Mesothelial cell of epicardium (in vitro differentiated cells): Measurements from ENCODE around the gene PJA1. TPM values are rescaled to one million over a fixed set of nuclear protein-coding genes. Genes with fewer than 3 reads are reported as not detected.

Source experiments
- DNase-seq, 2 experiments: peaks; one replicate each; pipeline ENCODE4 v3.0.0; 2021; ENCODE audit warnings: low spot score in 2 of 2; ENCODE audit not compliant: unreplicated experiment in 2 of 2
- H3K27ac Mint-ChIP-seq: 2 replicates; pipeline ENCODE4 v1.8.0; 2021; ENCODE audit warnings: mixed read lengths
- H3K27me3 Mint-ChIP-seq: 2 replicates; pipeline ENCODE4 v1.8.0; 2021; ENCODE audit warnings: low read depth, mixed read lengths
- H3K36me3 Mint-ChIP-seq: 2 replicates; pipeline ENCODE4 v1.8.0; 2021; ENCODE audit warnings: mixed read lengths
- H3K4me1 Mint-ChIP-seq: 2 replicates; pipeline ENCODE4 v1.8.0; 2021; ENCODE audit warnings: mixed read lengths
- H3K4me3 Mint-ChIP-seq: 2 replicates; pipeline ENCODE4 v1.8.0; 2021; ENCODE audit warnings: mild to moderate bottlenecking, moderate library complexity, mixed read lengths
- H3K9me3 Mint-ChIP-seq: 2 replicates; pipeline ENCODE4 v1.8.0; 2021; ENCODE audit warnings: mixed read lengths
- total RNA-seq: library from RNA; stranded (reverse); gene quantifications from 3 replicates; pipeline ENCODE4 v1.2.1, GENCODE V29; 2021
- TF ChIP-seq, protein P1 (sequence below): fragments of 200-600 bp; sonication (generic); IDR thresholded peaks from one replicate; pipeline ENCODE4 v1.5.0; 2021; ENCODE audit warnings: antibody characterized with exemption; ENCODE audit not compliant: unreplicated experiment

PJA1 gene
- total RNA-seq, 1 donor from 2014 or later: 37.5 TPM

DNA sequence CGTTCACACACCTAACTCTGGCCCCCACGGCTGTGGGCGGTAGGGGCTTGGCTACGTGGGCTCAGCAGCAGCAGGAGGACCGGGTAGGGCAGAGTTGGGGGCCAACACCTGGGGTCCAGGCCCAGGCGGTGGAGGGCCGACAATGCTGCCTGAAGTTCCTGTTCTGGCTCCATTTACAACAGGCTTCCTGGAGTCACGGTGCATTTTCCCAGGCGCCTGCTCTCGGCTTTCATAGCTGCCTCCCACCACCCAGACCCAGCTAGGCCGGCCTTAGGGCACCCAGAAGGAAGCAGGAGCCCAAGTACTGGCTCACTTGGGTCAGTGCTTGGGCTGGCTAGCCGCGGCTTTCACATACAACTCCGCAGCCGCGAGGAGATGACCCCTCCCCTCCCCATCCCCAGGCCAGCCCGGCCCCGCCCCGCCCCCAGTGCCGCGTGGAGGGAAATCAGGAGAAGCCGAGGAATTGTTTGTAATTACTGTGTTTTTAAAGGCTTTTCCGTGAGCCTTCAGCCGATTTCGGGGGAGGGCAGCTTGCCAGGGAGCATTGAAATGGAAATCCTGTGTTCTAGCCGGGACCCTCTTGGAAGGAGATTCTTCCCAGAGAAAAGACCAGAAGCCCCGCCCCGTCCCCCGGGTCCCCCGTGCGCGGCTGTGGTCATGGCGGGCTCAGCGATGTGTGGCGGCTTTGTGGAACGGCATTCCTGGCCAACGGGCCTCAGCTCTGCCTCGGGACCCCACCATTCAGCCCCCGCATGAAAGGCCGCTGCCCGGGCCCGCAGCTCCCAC, 28.5 kb downstream of the PJA1 start:
- H3K4me1 Mint-ChIP-seq: peaks cover 48% of the 10 kb centered on the region
- TF ChIP-seq, protein P1, sequence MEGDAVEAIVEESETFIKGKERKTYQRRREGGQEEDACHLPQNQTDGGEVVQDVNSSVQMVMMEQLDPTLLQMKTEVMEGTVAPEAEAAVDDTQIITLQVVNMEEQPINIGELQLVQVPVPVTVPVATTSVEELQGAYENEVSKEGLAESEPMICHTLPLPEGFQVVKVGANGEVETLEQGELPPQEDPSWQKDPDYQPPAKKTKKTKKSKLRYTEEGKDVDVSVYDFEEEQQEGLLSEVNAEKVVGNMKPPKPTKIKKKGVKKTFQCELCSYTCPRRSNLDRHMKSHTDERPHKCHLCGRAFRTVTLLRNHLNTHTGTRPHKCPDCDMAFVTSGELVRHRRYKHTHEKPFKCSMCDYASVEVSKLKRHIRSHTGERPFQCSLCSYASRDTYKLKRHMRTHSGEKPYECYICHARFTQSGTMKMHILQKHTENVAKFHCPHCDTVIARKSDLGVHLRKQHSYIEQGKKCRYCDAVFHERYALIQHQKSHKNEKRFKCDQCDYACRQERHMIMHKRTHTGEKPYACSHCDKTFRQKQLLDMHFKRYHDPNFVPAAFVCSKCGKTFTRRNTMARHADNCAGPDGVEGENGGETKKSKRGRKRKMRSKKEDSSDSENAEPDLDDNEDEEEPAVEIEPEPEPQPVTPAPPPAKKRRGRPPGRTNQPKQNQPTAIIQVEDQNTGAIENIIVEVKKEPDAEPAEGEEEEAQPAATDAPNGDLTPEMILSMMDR: no peak
- peaks cover 3% of the 10 kb centered on the region for H3K9me3 Mint-ChIP-seq
- no peaks in the 10 kb centered on the region for H3K27me3 Mint-ChIP-seq
- DNase-seq: no peak
- H3K36me3 Mint-ChIP-seq: no peaks in the 10 kb centered on the region
- H3K27ac Mint-ChIP-seq: peak overlapping the region; percentile 96
- H3K4me3 Mint-ChIP-seq: peak overlapping the region; percentile 49

DNA sequence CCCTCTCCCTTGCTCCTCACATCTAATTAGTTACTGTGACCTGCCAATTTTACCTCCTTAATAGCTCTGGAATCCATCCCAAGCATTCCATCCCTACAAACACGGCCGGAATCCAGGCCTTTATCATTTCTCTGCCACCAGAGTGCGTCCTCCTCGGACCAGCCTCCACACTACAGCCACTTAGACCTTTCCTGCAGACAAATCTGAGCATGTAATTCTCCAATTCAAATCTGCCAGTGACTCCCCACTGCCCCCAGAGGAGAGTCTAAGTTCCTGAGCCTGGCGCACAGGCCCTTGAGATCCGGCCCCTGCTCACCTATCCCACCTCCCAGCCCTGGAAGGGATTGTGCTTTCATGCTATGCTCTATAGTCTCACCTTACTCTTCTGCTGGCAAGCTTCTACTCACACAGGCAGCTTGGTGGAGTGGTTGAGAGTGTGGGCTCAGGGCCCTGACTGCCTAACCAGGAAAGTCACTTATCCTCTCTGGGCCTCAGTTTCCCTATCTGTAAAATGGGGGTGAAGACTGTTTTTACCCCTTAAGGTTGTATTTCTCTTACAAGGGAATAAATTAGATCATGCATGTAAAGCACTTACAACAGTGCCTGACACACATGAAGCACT, 31.2 kb downstream of the PJA1 start:
- H3K27ac Mint-ChIP-seq: peak overlapping the region; percentile 3
- no peaks in the 10 kb centered on the region for H3K9me3 Mint-ChIP-seq
- no peaks in the 10 kb centered on the region for H3K36me3 Mint-ChIP-seq
- no peaks in the 10 kb centered on the region for H3K27me3 Mint-ChIP-seq
- no peak overlapping the region for H3K4me3 Mint-ChIP-seq
- peaks cover 56% of the 10 kb centered on the region for H3K4me1 Mint-ChIP-seq
- TF ChIP-seq, protein P1: no peak
- DNase-seq: no peak

DNA sequence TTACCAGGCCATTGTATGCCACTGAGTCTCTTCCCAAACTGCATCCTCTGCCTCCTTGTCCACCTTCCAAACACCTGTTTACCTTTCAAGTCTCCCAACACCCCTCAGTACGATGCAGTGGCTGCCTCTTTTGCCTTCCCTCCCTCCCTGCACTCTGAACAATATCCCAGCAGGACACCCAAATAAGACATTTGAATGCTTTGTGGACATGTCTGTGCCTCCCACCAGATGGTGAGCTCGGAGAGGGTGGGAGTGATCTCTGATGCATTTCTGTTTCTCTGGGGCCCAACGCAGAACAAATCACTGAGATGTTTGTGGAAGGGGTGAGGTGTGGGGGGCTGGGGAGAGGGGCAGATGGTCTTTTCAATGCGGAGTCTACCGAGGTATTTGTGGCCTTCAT, 33.4 kb downstream of the PJA1 start:
- H3K27me3 Mint-ChIP-seq: no peaks in the 10 kb centered on the region
- TF ChIP-seq, protein P1: no peak
- no peaks in the 10 kb centered on the region for H3K36me3 Mint-ChIP-seq
- no peaks in the 10 kb centered on the region for H3K9me3 Mint-ChIP-seq
- H3K27ac Mint-ChIP-seq: no peak overlapping the region
- no peak overlapping the region for H3K4me3 Mint-ChIP-seq
- H3K4me1 Mint-ChIP-seq: peaks cover 55% of the 10 kb centered on the region
- DNase-seq: no peak

DNA sequence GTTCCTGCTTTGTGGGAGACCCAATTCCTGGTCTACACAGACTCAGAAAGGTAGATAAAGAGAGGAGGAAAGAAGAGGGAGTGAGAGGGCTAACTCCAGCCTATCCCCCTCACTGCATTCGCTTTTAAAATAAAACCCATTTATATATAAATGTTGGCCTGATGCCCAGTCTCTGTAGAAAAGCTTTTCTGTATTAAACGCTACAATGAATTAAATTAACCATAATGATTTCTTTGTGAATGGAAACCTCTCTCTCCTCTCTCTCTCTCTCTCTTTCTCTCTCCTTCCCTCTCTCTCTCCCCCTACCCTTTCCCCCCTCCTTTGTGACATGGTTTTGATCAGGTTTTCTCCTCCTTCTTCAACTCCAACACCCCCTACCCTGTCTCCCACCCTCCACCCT, 34.8 kb downstream of the PJA1 start:
- Mint-ChIP-seq H3K4me3 (no peak overlapping the region), H3K9me3 (no peaks in the 10 kb centered on the region), H3K4me1 (peaks cover 47% of the 10 kb centered on the region), H3K27ac (peak overlapping the region; percentile 51), H3K27me3 (no peaks in the 10 kb centered on the region), H3K36me3 (no peaks in the 10 kb centered on the region)
- DNase-seq: no peak
- TF ChIP-seq, protein P1: no peak

DNA sequence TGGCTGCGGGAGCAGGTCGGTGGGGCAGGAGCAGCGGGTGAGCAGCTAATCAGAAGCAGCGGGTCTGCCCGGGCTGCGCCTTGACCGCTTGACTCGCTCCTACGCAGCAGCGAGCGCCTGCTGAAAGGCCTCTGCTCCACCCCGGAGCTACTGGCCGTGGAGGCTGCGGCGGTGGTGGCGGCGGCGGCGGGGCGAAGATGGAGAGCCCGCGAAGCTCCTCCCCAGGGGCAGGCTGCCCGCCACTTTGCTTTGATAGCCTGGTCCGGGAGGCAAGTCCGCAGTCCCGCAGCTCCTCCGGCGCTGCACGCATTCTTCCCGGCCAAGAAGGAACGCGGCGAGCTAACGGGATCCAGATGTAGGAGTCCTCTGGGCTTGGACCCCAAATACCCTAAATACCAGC, 36.7 kb downstream of the PJA1 start:
- Mint-ChIP-seq H3K4me3 (no peak overlapping the region), H3K27me3 (no peaks in the 10 kb centered on the region), H3K4me1 (peaks cover 41% of the 10 kb centered on the region), H3K27ac (no peak overlapping the region), H3K36me3 (peaks cover 1% of the 10 kb centered on the region), H3K9me3 (no peaks in the 10 kb centered on the region)
- no peak for DNase-seq
- TF ChIP-seq, protein P1: no peak
